Right cardiac atrium (tissue), 5 donors: ENCODE measurements around the gene C1GALT1C1L. TPM values are rescaled to one million over a fixed set of nuclear protein-coding genes. Genes with fewer than 3 reads are reported as not detected.
A peak's percentile ranks its signal among the peaks of the same experiment; 100 is the strongest.
"Not testable (repeated sequence)": the region's sequence is repeated elsewhere in the genome, so short reads cannot be mapped to it uniquely, and the experiment has no call there.

Experiments used
- ATAC-seq, 2 donors: fragments of 200-7000 bp; cut with Tn5 transposase; one replicate each; pipeline versions ENCODE4 v1.8.0 to v1.9.1; 2020; ENCODE audit warnings: moderate library complexity in 2 of 2, mild to moderate bottlenecking in 1 of 2
- DNase-seq, 3 donors: peaks; one replicate each; pipeline ENCODE4 v3.0.0-alpha.2; 2020
- H3K27ac ChIP-seq: one replicate; pipeline ENCODE4 v1.5.1; 2013; ENCODE audit warnings: mild to moderate bottlenecking, low read length, control low read depth, moderate library complexity
- H3K27me3 ChIP-seq: one replicate; pipeline ENCODE4 v1.6.1; 2013; ENCODE audit not compliant: control insufficient read depth, insufficient read depth
- H3K4me1 ChIP-seq: one replicate; pipeline ENCODE4 v1.6.1; 2013; ENCODE audit warnings: low read length; ENCODE audit not compliant: control insufficient read depth, insufficient read depth
- H3K4me3 ChIP-seq: one replicate; pipeline ENCODE4 v1.5.1; 2013; ENCODE audit warnings: low read length, control low read depth
- H3K9me3 ChIP-seq: one replicate; pipeline ENCODE4 v1.6.1; 2013; ENCODE audit warnings: low read length; ENCODE audit not compliant: control insufficient read depth
- WGBS: extraction: QIAGEN DNeasy Blood & Tissue Kit; methylation state at CpG from one replicate; pipeline ENCODE4 v1.1.7; 2013; 5-methylcytosine and 5-hydroxymethylcytosine counted together
- intact Hi-C, 4 donors: fragments of 100-400 bp; cut with DNase I; formaldehyde crosslinking; loops; one replicate each; pipeline versions ENCODE4 v1.11.0 to v1.14.0; 2022 to 2023
- polyA plus RNA-seq: library from polyadenylated mRNA; stranded (reverse); fragments of 200-250 nt; gene quantifications from one replicate; pipeline ENCODE4 v1.2.3, GENCODE V29; 2013
- total RNA-seq, 4 donors: library from RNA; stranded (reverse); fragmentation: NEBNext Ultra II Directional; extraction: Animal tissue kit (Norgen Biotek cat#: 25700); gene quantifications; one replicate each; pipeline ENCODE4 v1.2.1, GENCODE V29; 2021
- donor health status: healthy with polysubstance abuse.
- donor health status: DM: no; HTN: yes; CAD: no.
- donor health status: DM: no; HTN: no; CAD: no.
- donor health status: DM: no; HTN: yes; CAD: no; lungs with severe emphysema.
- donor health status: DM: yes; HTN: yes; CAD: no.

The C1GALT1C1L gene
- total and polyA plus RNA-seq, 5 donors = 1.4 to 3.5 (median 2.9) TPM

DNA sequence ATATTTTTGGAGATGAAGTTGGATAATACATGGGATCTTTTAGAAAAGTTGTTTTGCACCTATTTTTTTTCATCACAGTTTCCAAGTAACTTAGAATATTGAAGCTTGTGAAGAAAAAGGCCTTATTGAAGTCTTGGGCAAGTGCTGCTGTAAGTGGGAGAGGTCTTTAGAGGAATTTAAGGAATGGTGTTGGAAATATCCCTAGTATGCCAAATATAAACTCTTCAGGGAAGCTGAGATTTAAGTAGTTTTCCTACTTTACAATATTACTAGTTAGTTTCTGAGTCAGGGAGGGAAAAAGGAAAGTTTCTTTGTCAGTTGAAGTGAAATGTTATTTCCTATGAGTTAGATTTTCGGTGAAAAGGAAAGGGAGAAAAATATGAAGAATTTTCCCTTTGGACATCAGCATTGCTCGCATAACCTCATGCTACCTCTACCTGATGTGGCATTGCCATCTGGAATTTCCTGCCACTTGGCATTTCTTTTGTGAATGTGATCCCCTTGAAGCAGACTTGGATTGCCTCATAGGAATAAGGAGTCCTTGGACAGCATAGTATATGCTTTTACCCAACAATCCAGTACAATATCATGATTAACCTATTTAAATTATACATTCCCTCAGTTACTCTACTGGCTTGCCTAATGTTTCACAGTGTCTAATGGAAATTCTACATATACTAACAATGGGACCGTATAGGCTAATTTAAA is 27.1 kb downstream of the C1GALT1C1L start:
- 83% methylated on average over 3 of the region's 3 CpGs for WGBS
- H3K27me3 ChIP-seq = no peaks in the 10 kb centered on the region
- ATAC-seq (no peak), DNase-seq (no peak)
- H3K4me1 ChIP-seq = no peaks in the 10 kb centered on the region
- H3K4me3 ChIP-seq = no peak overlapping the region
- no peaks in the 10 kb centered on the region for H3K9me3 ChIP-seq
- intact Hi-C loops = no loop called here
- H3K27ac ChIP-seq = no peak overlapping the region

DNA sequence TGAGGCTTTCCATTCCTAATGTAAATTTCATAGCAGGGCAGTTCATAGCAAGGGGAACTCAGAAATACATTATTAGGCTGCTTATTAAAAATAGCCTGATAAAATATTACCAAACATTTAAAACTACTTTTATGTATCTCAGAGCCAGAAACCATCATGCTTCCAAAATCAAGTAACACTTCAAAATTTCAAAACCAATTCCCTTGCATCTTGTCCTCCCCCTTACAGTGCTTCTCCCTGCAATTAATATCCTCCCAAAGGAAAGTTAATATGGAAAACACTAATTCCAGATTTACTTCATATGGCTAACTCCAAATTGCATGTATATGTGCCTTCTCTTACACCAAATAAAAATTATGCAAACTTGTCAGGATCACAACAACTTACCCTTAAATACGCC is 32.5 kb downstream of the C1GALT1C1L start:
- no peak overlapping the region for H3K4me3 ChIP-seq
- H3K4me1 ChIP-seq = no peaks in the 10 kb centered on the region
- intact Hi-C loops = no loop called here
- no peaks in the 10 kb centered on the region for H3K9me3 ChIP-seq
- 92% methylated on average over 1 of the region's 1 CpG for WGBS
- no peaks in the 10 kb centered on the region for H3K27me3 ChIP-seq
- ATAC-seq (no peak), DNase-seq (no peak)
- H3K27ac ChIP-seq = no peak overlapping the region

DNA sequence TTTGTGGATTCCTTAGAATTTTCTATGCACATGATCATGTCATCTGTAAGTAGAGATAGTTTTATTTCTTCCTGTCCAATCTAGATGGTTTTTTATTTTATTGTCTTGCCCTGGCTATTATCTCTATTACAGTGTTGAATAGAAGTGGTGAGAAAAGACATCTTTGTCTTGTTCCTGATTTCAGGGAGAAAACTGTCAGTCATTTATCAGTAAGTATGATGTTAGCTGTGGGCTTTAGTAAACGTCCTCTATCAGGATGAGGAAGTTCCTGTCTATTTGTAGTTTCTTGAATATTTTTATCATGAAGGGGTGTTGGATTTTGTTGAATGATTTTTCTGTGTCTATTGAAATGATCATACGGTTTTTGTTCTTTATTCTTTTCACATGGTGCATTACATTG is 33.9 kb downstream of the C1GALT1C1L start:
- Histone ChIP-seq H3K27ac (no peak overlapping the region), H3K9me3 (no peaks in the 10 kb centered on the region), H3K4me1 (no peaks in the 10 kb centered on the region), H3K4me3 (no peak overlapping the region), H3K27me3 (no peaks in the 10 kb centered on the region)
- ATAC-seq (no peak), DNase-seq (no peak)
- 43% methylated on average over 2 of the region's 2 CpGs for WGBS
- intact Hi-C loops = no loop called here

DNA sequence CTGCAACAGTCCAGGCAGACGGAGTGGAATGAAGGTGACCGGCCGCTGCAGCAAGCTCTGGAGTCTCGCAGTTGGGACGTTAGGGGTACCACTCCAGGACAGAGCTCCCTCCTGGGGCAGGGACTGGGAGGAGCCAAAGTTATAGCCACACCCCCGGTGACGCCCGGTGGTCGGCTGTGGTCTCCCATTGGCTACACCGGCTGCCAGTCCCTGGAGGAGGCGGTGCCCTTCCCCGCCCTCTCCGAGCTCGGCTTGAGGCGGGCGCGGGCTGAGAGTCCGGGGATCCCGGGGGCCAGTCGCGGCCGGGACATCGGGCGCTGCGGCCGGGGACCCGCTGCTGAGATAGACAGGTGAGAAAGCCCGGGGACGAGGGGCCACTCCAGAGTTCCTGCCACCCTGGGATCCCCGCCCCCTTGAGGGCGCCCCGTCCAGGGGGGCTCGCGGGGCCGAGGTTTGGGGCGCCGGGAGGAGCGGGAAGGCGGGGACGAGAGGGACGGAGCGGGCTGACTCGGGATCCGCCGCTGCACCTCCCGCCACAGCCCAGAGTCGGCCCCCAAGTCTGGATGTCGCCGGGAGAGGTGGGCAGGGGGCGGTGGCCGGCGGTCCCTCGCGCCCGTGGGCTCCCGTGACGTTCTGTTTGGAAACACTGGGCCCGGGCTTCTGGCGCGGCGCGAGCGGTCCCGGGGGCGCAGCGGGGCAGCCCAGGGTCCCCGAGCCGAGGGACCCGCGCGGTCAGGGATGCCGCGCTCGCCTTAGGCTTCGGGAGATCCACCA is 39.0 kb downstream of the C1GALT1C1L start, which contains the start of gene PLEKHH2:
TSS of gene PLEKHH2 (plus strand) at position 231 of the 774 bp plus-strand sequence. CDS start 7,414 bp downstream, outside the sequence.
- Histone ChIP-seq H3K4me3 (peak within 1 kb of the TSS; percentile 75), H3K4me1 (peaks cover 4% of the 10 kb centered on the region), H3K27ac (no peak within 1 kb of the TSS), H3K27me3 (no peaks in the 10 kb centered on the region), H3K9me3 (no peaks in the 10 kb centered on the region)
- DNase-seq (peak; percentile 91 to 96 (median 96)), ATAC-seq (peak; percentile 100)
- WGBS = 1% methylated on average over 75 of the region's 75 CpGs
- intact Hi-C loops = no loop called here

DNA sequence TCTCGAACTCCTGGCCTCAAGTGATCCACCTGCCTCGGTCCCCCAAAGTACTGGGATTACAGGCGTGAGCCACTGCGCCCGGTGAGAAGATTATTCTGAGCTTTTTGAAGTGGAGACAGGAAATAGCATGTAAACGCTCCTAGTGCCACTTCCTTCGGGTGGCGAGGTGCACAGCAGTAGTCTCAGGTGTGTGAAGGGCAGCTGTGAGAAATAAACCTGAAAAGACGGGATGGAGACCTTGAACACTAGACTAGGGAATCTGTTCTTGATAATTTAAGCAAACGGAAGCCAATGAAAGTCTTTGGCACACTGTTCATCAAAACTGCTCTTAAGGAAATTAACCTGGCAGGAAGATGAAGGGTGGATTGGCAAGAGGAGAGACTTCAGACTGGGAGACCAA is 39.6 kb downstream of the C1GALT1C1L start:
- Histone ChIP-seq H3K4me1 (peaks cover 6% of the 10 kb centered on the region), H3K27me3 (no peaks in the 10 kb centered on the region)
- WGBS = 38% methylated on average over 10 of the region's 10 CpGs

DNA sequence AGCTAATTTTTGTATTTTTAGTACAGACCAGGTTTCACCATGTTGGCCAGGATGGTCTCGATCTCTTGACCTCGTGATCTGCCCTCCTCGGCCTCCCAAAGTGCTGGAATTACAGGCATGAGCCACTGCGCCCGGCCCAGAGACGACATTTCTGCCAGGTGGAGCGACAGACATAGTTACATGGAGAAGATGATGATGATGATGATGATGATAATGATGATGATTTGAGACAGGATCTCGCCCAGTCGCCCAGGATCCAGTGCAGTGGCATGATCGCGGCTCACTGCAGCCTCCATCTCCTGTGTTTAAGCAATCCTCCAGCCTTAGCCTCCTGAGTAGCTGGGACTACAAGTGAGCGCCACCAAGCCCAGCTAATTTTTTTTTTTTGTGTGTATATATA is 40.1 kb downstream of the C1GALT1C1L start:
- H3K9me3 ChIP-seq, H3K4me1 ChIP-seq, intact Hi-C loops, H3K4me3 ChIP-seq, H3K27me3 ChIP-seq, ATAC-seq, H3K27ac ChIP-seq: not testable (repeated sequence)
- peak in 1 of 3 donors; percentile 36 for DNase-seq
- WGBS = 97% methylated on average over 12 of the region's 12 CpGs

More for the DNA sequence above, 39.6 kb downstream of the C1GALT1C1L start:
- intact Hi-C loops = no loop called here
- Histone ChIP-seq H3K4me3 (peak overlapping the region; percentile 75), H3K9me3 (no peaks in the 10 kb centered on the region), H3K27ac (no peak overlapping the region)
- no peak for DNase-seq
- no peak for ATAC-seq

DNA sequence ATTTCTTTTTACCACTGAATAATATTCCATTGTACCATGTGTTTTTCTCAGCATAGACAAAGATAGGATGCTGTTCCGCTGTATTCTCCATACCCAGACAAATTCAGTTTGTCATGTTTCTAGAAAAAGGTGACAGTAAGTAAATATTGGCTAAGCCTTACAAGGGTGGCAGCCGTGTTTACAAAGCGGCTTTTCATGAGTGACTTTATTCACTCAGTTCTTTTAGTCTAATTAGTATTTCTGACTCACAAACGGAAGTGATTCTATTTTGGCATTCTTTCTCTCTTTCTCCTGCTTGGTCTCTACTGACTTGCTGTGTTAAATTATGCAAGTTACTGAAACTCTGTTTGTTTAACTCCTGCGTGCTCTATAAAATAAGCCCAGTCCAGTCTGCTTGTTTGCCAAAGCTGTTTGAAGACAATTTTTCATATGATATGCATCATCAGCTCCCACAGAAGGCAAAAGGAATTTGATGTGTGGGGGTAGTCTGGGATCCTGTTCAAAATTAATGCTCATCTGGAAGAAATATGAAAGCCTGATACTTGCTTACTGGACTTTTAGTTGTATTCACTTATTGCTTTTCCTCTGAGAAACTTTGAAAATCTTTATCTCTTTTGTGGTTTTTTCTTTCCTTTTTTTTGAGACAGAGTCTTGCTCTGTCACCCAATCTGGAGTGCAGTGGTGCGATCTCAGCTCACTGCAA is 41.5 kb downstream of the C1GALT1C1L start:
- 42% methylated on average over 6 of the region's 6 CpGs for WGBS

DNA sequence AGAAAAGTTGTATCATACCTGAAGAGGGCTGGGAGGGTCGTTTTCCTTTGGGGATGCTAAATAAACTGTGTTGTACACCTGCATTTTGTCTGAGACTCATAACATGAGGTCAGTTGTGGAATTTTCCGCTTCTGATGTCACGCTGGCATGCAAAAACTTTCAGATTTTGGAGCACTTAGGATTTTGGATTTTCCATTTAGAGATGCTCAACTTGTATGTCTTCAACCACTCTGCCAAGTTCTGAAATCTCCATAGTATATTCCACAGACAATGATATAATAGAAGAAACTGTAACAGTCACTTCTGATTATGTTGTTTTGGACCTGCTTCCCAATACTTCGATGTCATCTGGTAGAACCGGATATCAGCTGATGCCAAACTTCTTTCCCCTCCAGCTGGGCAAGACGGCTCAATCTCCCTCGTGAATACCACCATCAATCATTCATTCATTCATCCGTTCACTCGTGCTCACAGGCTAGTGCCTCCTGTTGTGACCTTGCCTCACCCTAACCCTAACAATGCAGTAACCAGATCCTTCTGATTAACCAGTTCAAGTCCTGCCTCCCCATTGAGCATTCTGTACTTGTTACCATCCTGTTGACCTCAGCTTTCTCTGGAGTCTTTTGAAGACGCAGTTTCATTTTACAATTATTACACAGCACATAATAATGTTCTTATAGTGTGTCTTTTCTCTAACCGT is 44.5 kb downstream of the C1GALT1C1L start:
- intact Hi-C loops = no loop called here

More for the DNA sequence above, 41.5 kb downstream of the C1GALT1C1L start:
- Histone ChIP-seq H3K9me3 (no peaks in the 10 kb centered on the region), H3K4me1 (peaks cover 6% of the 10 kb centered on the region), H3K27ac (no peak overlapping the region), H3K4me3 (no peak overlapping the region), H3K27me3 (no peaks in the 10 kb centered on the region)
- no peak for ATAC-seq
- intact Hi-C loops = no loop called here
- no peak for DNase-seq

More for the DNA sequence above, 44.5 kb downstream of the C1GALT1C1L start:
- no peak for DNase-seq
- Histone ChIP-seq H3K4me3 (no peak overlapping the region), H3K9me3 (no peaks in the 10 kb centered on the region), H3K4me1 (peaks cover 5% of the 10 kb centered on the region), H3K27me3 (no peaks in the 10 kb centered on the region), H3K27ac (no peak overlapping the region)
- WGBS = 57% methylated on average over 11 of the region's 11 CpGs
- no peak for ATAC-seq
